Measurements from ENCODE around the gene AP3M1. TPM values are rescaled to one million over a fixed set of nuclear protein-coding genes. Genes with fewer than 3 reads are reported as not detected.

The AP3M1 gene
- total RNA-seq, 2 experiments from 2014 or later, result 43.1 to 43.9 TPM

GRCh38 chr10:74177140-74177677, 26.6 kb upstream of the AP3M1 start:
- CTCF ChIA-PET, result interaction anchor here (1.3 to 2.1 kb wide), 2 partner anchors 36 to 57 kb away, joined by 4 to 6 read pairs; no protein-coding TSS in a partner anchor
- Mint-ChIP-seq H3K27ac (peak overlapping the region; percentile 92), H3K4me3 (peak overlapping the region; percentile 87), H3K9me3 (no peaks in the 10 kb centered on the region), H3K27me3 (no peaks in the 10 kb centered on the region), H3K36me3 (no peaks in the 10 kb centered on the region), H3K4me1 (ENCODE audit: low read depth) (peaks cover 41% of the 10 kb centered on the region)
- intact Hi-C loops (cut with micrococcal nuclease), result loop anchor here (2.0 to 10.0 kb wide), 5 partner anchors 14 to 1058 kb away; partner anchors contain the start of genes COMTD1 and KAT6B
- POLR2A ChIA-PET, result interaction anchor here (0.6 to 2.9 kb wide), 2 partner anchors 12 to 26 kb away, joined by 4 to 24 read pairs; partner anchors contain the start of genes ADK and AP3M1
- DNase-seq, result peak; percentile 67

DNA sequence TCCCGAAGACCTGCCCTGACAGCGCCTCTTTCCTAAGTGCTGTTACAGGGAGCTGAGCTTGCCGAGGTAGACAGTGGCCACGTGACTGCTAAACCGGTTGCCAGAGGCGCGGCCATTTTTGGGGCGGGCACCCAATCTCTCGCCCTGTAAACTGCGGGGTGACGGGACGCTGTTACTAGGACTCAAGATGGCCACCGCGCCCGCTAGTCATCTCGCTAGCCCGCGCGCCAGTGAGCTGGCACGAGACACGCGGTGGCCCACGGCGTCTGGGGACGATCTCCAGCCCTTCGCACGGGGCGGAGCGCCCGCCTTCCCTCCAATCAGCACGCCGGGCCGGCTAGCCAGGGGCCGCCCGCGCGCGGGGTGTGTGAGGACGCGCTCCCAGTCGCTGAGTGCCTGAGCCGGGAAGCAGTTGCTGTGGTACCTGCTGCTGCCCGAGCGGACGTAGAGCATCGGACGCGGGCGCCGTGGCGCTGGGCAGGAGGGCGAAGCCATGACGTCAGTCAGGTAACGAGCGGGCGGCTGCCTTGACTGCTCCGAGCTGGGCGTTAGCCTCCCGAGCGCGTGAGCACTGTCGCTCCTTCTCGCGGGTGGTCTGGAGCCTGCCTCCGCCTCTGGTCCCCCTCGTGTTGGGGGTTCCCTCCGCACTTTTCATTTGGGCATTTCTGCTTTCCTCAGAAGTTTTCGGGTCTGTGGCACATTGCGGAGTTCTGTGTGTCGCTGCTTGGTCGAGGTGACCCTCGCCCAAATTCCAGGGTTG, 25.9 kb upstream of the AP3M1 start:
- Mint-ChIP-seq H3K36me3 (no peaks in the 10 kb centered on the region), H3K27me3 (no peaks in the 10 kb centered on the region), H3K4me3 (peak overlapping the region; percentile 87), H3K4me1 (ENCODE audit: low read depth) (peaks cover 35% of the 10 kb centered on the region), H3K9me3 (no peaks in the 10 kb centered on the region), H3K27ac (peak overlapping the region; percentile 92)
- intact Hi-C loops (cut with micrococcal nuclease), result loop anchor here (1.0 to 10.0 kb wide), 7 partner anchors 14 to 1058 kb away; partner anchors contain the start of genes ADK, COMTD1 and KAT6B
- peak; percentile 98 for DNase-seq
- ChIA-PET CTCF (interaction anchor here (0.6 to 1.1 kb wide), 4 partner anchors 26 to 68 kb away, joined by 3 to 8 read pairs (median 3); partner anchors contain the start of genes ADK and AP3M1), POLR2A (interaction anchor here (0.7 to 2.9 kb wide), 6 partner anchors 9 to 1034 kb away, joined by 3 to 24 read pairs (median 4); partner anchors contain the start of genes ADK, AP3M1 and VDAC2)

DNA sequence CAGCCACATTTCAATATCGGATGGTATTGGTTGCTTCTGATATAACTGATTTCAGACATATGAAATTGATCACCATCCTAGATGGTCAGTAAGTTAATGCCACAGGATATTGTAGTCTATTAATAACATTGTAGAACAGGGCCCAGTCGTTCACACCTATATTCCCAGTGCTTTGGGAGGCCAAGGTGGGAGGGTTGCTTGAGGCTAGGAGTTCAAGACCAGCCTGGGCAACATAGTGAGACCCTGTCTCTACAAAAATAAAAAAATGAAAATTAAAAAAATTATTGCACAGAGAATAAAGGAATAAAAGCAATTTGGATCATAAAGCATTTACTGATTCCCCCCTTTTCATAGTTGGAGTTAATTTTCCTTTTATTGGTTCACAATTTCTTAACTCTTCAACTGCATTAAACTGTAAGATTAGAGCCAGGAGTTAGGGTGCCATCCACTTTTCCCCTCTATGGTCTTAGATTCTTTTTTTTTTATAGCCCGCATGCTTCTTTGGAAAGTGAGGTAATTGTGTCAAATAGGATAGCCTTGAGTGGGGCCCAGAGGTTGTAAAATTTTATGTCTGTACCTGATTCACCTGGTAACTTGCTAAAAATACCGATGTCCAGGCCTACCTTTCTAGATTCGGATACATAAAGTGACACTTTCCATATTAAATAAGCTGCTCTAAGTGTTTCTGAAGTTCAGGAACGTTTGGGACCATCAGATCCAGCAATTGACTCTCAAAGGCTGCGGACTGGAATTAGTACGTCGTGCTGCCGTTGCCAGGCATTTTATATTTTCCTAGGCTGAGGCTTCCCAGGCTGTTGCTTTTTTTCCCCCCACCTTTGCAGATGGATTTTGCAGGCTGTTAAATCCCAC, 25.1 kb upstream of the AP3M1 start:
- POLR2A ChIA-PET, result interaction anchor here (0.7 to 2.9 kb wide), 6 partner anchors 8 to 1035 kb away, joined by 3 to 24 read pairs (median 4); partner anchors contain the start of genes ADK, AP3M1 and VDAC2
- Mint-ChIP-seq H3K9me3 (no peaks in the 10 kb centered on the region), H3K4me1 (ENCODE audit: low read depth) (peaks cover 29% of the 10 kb centered on the region), H3K36me3 (no peaks in the 10 kb centered on the region), H3K4me3 (peak overlapping the region; percentile 87), H3K27ac (peak overlapping the region; percentile 92), H3K27me3 (no peaks in the 10 kb centered on the region)
- DNase-seq, result no peak
- intact Hi-C loops (cut with micrococcal nuclease), result loop anchor here (1.0 to 10.0 kb wide), 7 partner anchors 15 to 1059 kb away; partner anchors contain the start of genes ADK, COMTD1 and KAT6B
- CTCF ChIA-PET, result interaction anchor here (0.6 to 1.1 kb wide), 3 partner anchors 25 to 68 kb away, joined by 3 to 8 read pairs (median 3); partner anchors contain the start of genes ADK and AP3M1

DNA sequence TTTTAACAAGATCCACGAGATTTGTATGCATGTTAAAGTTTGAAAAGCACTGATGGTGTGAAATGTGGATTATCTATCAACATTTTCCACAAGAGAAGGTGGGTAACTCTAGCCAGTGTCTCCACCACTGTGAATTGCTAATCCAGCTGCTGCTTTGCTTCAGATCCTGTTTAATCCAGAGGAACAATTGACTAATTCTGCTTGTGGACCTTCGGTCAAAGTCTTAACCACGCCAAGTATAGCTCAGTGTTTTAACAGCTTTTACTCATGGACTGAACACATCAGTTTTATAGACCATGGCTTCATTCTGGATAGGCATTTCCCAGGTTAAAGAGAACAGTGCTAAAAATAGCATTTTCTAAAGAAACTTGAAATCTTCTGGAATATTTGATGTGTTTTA, 23.9 kb upstream of the AP3M1 start:
- H3K9me3 Mint-ChIP-seq, result no peaks in the 10 kb centered on the region
- intact Hi-C loops (cut with micrococcal nuclease), result loop anchor here (10.0 kb wide), 2 partner anchors 410 to 1060 kb away; partner anchors contain the start of gene COMTD1
- DNase-seq, result no peak
- H3K36me3 Mint-ChIP-seq, result no peaks in the 10 kb centered on the region
- H3K4me3 Mint-ChIP-seq, result no peak overlapping the region
- peaks cover 25% of the 10 kb centered on the region for H3K4me1 Mint-ChIP-seq (ENCODE audit: low read depth)
- H3K27me3 Mint-ChIP-seq, result no peaks in the 10 kb centered on the region
- H3K27ac Mint-ChIP-seq, result no peak overlapping the region
- CTCF ChIA-PET, result no interaction called here
- POLR2A ChIA-PET, result no interaction called here

DNA sequence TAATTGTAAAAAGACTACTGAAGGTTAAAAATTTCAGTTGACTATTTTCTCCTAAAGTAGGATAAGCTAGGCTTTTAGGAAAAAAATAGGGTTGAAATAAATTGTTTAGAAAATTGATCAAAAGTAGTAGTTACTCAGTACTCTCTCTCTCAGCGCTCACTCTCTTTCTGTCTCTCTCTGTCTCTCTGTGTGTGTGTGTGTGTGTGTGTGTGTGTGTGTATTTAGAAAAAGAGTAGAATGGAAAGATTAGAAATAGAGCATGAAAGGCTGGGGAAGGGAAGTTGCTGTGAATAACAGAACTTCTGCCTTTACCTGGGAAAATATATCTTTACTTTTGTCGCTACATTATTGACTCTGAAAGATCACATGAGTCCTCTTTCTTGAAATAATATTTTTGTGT, 21.0 kb upstream of the AP3M1 start:
- H3K27ac Mint-ChIP-seq, result no peak overlapping the region
- CTCF ChIA-PET, result no interaction called here
- no peaks in the 10 kb centered on the region for H3K36me3 Mint-ChIP-seq
- H3K4me3 Mint-ChIP-seq, result no peak overlapping the region
- no peaks in the 10 kb centered on the region for H3K27me3 Mint-ChIP-seq
- peaks cover 6% of the 10 kb centered on the region for H3K4me1 Mint-ChIP-seq (ENCODE audit: low read depth)
- no peaks in the 10 kb centered on the region for H3K9me3 Mint-ChIP-seq
- DNase-seq, result no peak
- intact Hi-C loops (cut with micrococcal nuclease), result loop anchor here (10.0 kb wide), 2 partner anchors 413 to 1063 kb away; partner anchors contain the start of gene COMTD1
- POLR2A ChIA-PET, result no interaction called here

GRCh38 chr10:74167443-74167842, 16.8 kb upstream of the AP3M1 start:
- ChIA-PET CTCF (interaction anchor here (0.9 to 1.1 kb wide), 3 partner anchors 16 to 46 kb away, joined by 3 to 5 read pairs (median 4); partner anchors contain the start of genes ADK and AP3M1), POLR2A (interaction anchor here (2.2 kb wide), 1 partner anchor 9 kb away, joined by 7 read pairs; no protein-coding TSS in a partner anchor)
- intact Hi-C loops (cut with micrococcal nuclease), result no loop called here
- Mint-ChIP-seq H3K36me3 (no peaks in the 10 kb centered on the region), H3K9me3 (no peaks in the 10 kb centered on the region), H3K27me3 (no peaks in the 10 kb centered on the region), H3K4me1 (ENCODE audit: low read depth) (peaks cover 7% of the 10 kb centered on the region), H3K27ac (no peak overlapping the region), H3K4me3 (no peak overlapping the region)
- no peak for DNase-seq

- no peaks in the 10 kb centered on the region for H3K27me3 Mint-ChIP-seq
- POLR2A ChIA-PET, result no interaction called here
- H3K27ac Mint-ChIP-seq, result no peak overlapping the region
These were observed 14.9 kb upstream of the AP3M1 start for GRCh38 chr10:74165530-74165901.

GRCh38 chr10:74164716-74165529, 14.3 kb upstream of the AP3M1 start:
- ChIA-PET CTCF (no interaction called here), POLR2A (no interaction called here)

More at GRCh38 chr10:74165530-74165901, 14.9 kb upstream of the AP3M1 start:
- H3K36me3 Mint-ChIP-seq, result no peaks in the 10 kb centered on the region
- no peaks in the 10 kb centered on the region for H3K9me3 Mint-ChIP-seq
- no peak overlapping the region for H3K4me3 Mint-ChIP-seq
- peaks cover 7% of the 10 kb centered on the region for H3K4me1 Mint-ChIP-seq (ENCODE audit: low read depth)
- intact Hi-C loops (cut with micrococcal nuclease), result no loop called here
- no peak for DNase-seq
- CTCF ChIA-PET, result no interaction called here

GRCh38 chr10:74163319-74164068, 12.9 kb upstream of the AP3M1 start:
- H3K36me3 Mint-ChIP-seq, result no peaks in the 10 kb centered on the region
- no peaks in the 10 kb centered on the region for H3K27me3 Mint-ChIP-seq
- no peaks in the 10 kb centered on the region for H3K9me3 Mint-ChIP-seq
- H3K27ac Mint-ChIP-seq, result no peak overlapping the region
- intact Hi-C loops (cut with micrococcal nuclease), result no loop called here
- ChIA-PET POLR2A (no interaction called here), CTCF (interaction anchor here (1.2 kb wide), 1 partner anchor 51 kb away, joined by 3 read pairs; no protein-coding TSS in a partner anchor)
- no peak for DNase-seq
- H3K4me3 Mint-ChIP-seq, result no peak overlapping the region
- H3K4me1 Mint-ChIP-seq (ENCODE audit: low read depth), result peaks cover 7% of the 10 kb centered on the region

More at GRCh38 chr10:74164716-74165529, 14.3 kb upstream of the AP3M1 start:
- H3K9me3 Mint-ChIP-seq, result no peaks in the 10 kb centered on the region
- no peaks in the 10 kb centered on the region for H3K36me3 Mint-ChIP-seq
- peaks cover 7% of the 10 kb centered on the region for H3K4me1 Mint-ChIP-seq (ENCODE audit: low read depth)
- no peak for DNase-seq
- intact Hi-C loops (cut with micrococcal nuclease), result no loop called here
- H3K4me3 Mint-ChIP-seq, result no peak overlapping the region
- H3K27me3 Mint-ChIP-seq, result no peaks in the 10 kb centered on the region
- H3K27ac Mint-ChIP-seq, result no peak overlapping the region

DNA sequence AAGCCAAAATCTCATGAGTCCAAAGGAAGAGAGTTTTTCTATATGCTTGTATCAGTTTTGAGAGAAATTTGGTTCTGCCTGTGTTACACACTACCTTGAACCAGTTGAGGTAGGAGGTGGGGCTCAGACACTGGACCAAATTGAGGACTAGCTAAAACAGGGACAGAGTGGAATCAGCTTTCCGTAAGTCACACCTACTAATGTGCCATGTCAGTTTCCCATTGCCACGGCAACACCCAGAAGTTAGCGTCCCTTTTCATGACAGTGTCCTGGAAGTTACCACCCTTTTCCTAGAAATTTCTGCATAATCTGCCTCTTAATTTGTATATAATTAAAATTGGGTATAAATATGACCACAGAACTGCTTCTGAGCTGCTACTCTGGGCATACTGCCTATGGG, 9.4 kb upstream of the AP3M1 start:
- H3K36me3 Mint-ChIP-seq, result no peaks in the 10 kb centered on the region
- intact Hi-C loops (cut with micrococcal nuclease), result no loop called here

More for the DNA sequence above, 9.4 kb upstream of the AP3M1 start:
- CTCF ChIA-PET, result no interaction called here
- Mint-ChIP-seq H3K4me1 (ENCODE audit: low read depth) (peaks cover 4% of the 10 kb centered on the region), H3K27me3 (no peaks in the 10 kb centered on the region), H3K9me3 (no peaks in the 10 kb centered on the region), H3K4me3 (no peak overlapping the region), H3K27ac (no peak overlapping the region)
- POLR2A ChIA-PET, result no interaction called here
- no peak for DNase-seq
